Raji (cell line): ENCODE results near the gene ID4.

Experiments
- POLR2A ChIP-seq: IDR thresholded peaks from 2 replicates; pipeline ENCODE4 v1.6.1; 2011; ENCODE audit warnings: low read depth, low read length, control low read depth; ENCODE audit not compliant: insufficient read depth

ID4 gene

GRCh38 chr6:19836799-19837510, at the start of gene ID4:
Gene ID4, plus strand, starts transcription at chr6:19837370. Its CDS starts 385 bp downstream, at chr6:19837755.
- TF ChIP-seq POLR2A: no peak

GRCh38 chr6:19788686-19789085, 48.5 kb upstream of the ID4 start:
- no peak for TF ChIP-seq POLR2A

- TF ChIP-seq POLR2A: no peak
Measured at GRCh38 chr6:19789100-19789803, 47.9 kb upstream of the ID4 start.

- TF ChIP-seq POLR2A: no peak
Measured at GRCh38 chr6:19791267-19791666, 45.9 kb upstream of the ID4 start.

- no peak for TF ChIP-seq POLR2A
Measured at GRCh38 chr6:19795211-19795610, 42.0 kb upstream of the ID4 start.

GRCh38 chr6:19796452-19796851, 40.7 kb upstream of the ID4 start:
- TF ChIP-seq POLR2A: no peak

- TF ChIP-seq POLR2A: no peak
Measured at GRCh38 chr6:19798362-19798761, 38.8 kb upstream of the ID4 start.

- no peak for TF ChIP-seq POLR2A
Measured at GRCh38 chr6:19802656-19803055, 34.5 kb upstream of the ID4 start.

- no peak for TF ChIP-seq POLR2A
Measured at GRCh38 chr6:19803331-19804204, 33.6 kb upstream of the ID4 start.

GRCh38 chr6:19804205-19805128, 32.7 kb upstream of the ID4 start:
- no peak for TF ChIP-seq POLR2A

GRCh38 chr6:19805129-19805481, 32.1 kb upstream of the ID4 start:
- no peak for TF ChIP-seq POLR2A

- TF ChIP-seq POLR2A: no peak
Measured at GRCh38 chr6:19806971-19807396, 30.2 kb upstream of the ID4 start.

- no peak for TF ChIP-seq POLR2A
Measured at GRCh38 chr6:19811397-19812079, 25.6 kb upstream of the ID4 start.

- no peak for TF ChIP-seq POLR2A
Measured at GRCh38 chr6:19812512-19813119, 24.6 kb upstream of the ID4 start.
